Nephron (organoid): ENCODE data around the gene CA7.
"Not testable (repeated sequence)": the region's sequence is repeated elsewhere in the genome, so short reads cannot be mapped to it uniquely, and the experiment has no call there.

ENCODE experiments used
- H3K27ac Mint-ChIP-seq, 3 experiments: 2 replicates each; pipeline ENCODE4 v1.8.0; 2020; ENCODE audit warnings: mixed read lengths in 3 of 3, mild to moderate bottlenecking in 2 of 3, moderate library complexity in 1 of 3
- H3K27me3 Mint-ChIP-seq: 2 replicates; pipeline ENCODE4 v1.8.0; 2021; ENCODE audit warnings: low read depth, mild to moderate bottlenecking, moderate library complexity, mixed read lengths
- H3K36me3 Mint-ChIP-seq: 2 replicates; pipeline ENCODE4 v1.8.0; 2020; ENCODE audit warnings: low read depth, mixed read lengths
- H3K4me1 Mint-ChIP-seq: 2 replicates; pipeline ENCODE4 v1.8.0; 2020; ENCODE audit warnings: mixed read lengths
- H3K4me3 Mint-ChIP-seq, 3 experiments: 2 replicates each; pipeline ENCODE4 v1.8.0; 2020; ENCODE audit warnings: mild to moderate bottlenecking in 3 of 3, mixed read lengths in 3 of 3, moderate library complexity in 2 of 3
- H3K9me3 Mint-ChIP-seq: 2 replicates; pipeline ENCODE4 v1.8.0; 2020; ENCODE audit warnings: mixed read lengths
- CTCF ChIP-seq, 3 experiments: fragments of 200-600 bp; sonication (generic); IDR thresholded peaks; one replicate each; pipeline ENCODE4 v1.5.0; 2021; ENCODE audit warnings: antibody characterized with exemption in 3 of 3; ENCODE audit not compliant: unreplicated experiment in 3 of 3

The CA7 gene

GRCh38 chr16:66894948-66895688 lies 50.9 kb downstream of the CA7 start:
- no peaks in the 10 kb centered on the region for H3K27me3 Mint-ChIP-seq
- H3K9me3 Mint-ChIP-seq: no peaks in the 10 kb centered on the region
- H3K27ac Mint-ChIP-seq: peak overlapping the region in 1 of 3 experiments; percentile 32
- peak; percentile 79 to 91 (median 88) for TF ChIP-seq CTCF (IDR thresholded peaks at IDR 0.05; ENCODE audit: unreplicated experiment in 3 of 3)
- H3K36me3 Mint-ChIP-seq: no peaks in the 10 kb centered on the region
- H3K4me1 Mint-ChIP-seq: peaks cover 19% of the 10 kb centered on the region
- no peak overlapping the region for H3K4me3 Mint-ChIP-seq

GRCh38 chr16:66895689-66895979 lies 51.4 kb downstream of the CA7 start:
- no peaks in the 10 kb centered on the region for H3K36me3 Mint-ChIP-seq
- H3K27ac Mint-ChIP-seq: no peak overlapping the region
- H3K9me3 Mint-ChIP-seq: no peaks in the 10 kb centered on the region
- H3K4me1 Mint-ChIP-seq: peaks cover 24% of the 10 kb centered on the region
- no peak overlapping the region for H3K4me3 Mint-ChIP-seq
- no peaks in the 10 kb centered on the region for H3K27me3 Mint-ChIP-seq
- TF ChIP-seq CTCF (IDR thresholded peaks at IDR 0.05; ENCODE audit: unreplicated experiment in 3 of 3): no peak

GRCh38 chr16:66895999-66896398 lies 51.8 kb downstream of the CA7 start:
- Mint-ChIP-seq H3K27ac (no peak overlapping the region), H3K4me1 (peaks cover 27% of the 10 kb centered on the region), H3K27me3 (no peaks in the 10 kb centered on the region), H3K4me3 (no peak overlapping the region), H3K36me3 (no peaks in the 10 kb centered on the region), H3K9me3 (no peaks in the 10 kb centered on the region)
- no peak for TF ChIP-seq CTCF (IDR thresholded peaks at IDR 0.05; ENCODE audit: unreplicated experiment in 3 of 3)

- not testable (repeated sequence) for H3K36me3 Mint-ChIP-seq, H3K4me3 Mint-ChIP-seq, H3K27me3 Mint-ChIP-seq, H3K27ac Mint-ChIP-seq, H3K9me3 Mint-ChIP-seq
- H3K4me1 Mint-ChIP-seq: peaks cover 30% of the 10 kb centered on the region
Observed at GRCh38 chr16:66896682-66897081, 52.5 kb downstream of the CA7 start.

- H3K9me3 Mint-ChIP-seq: no peaks in the 10 kb centered on the region
- peaks cover 40% of the 10 kb centered on the region for H3K4me1 Mint-ChIP-seq
- H3K27ac Mint-ChIP-seq: peak overlapping the region; percentile 78 to 85 (median 82)
- H3K27me3 Mint-ChIP-seq: no peaks in the 10 kb centered on the region
- no peaks in the 10 kb centered on the region for H3K36me3 Mint-ChIP-seq
- peak overlapping the region in 2 of 3 experiments; percentile 20 to 37 for H3K4me3 Mint-ChIP-seq
- TF ChIP-seq CTCF (IDR thresholded peaks at IDR 0.05; ENCODE audit: unreplicated experiment in 3 of 3): no peak
Observed at GRCh38 chr16:66898207-66898606, 54.0 kb downstream of the CA7 start.

- H3K36me3 Mint-ChIP-seq: no peaks in the 10 kb centered on the region
- no peaks in the 10 kb centered on the region for H3K9me3 Mint-ChIP-seq
- H3K27ac Mint-ChIP-seq: peak overlapping the region; percentile 82 to 91 (median 85)
- H3K27me3 Mint-ChIP-seq: no peaks in the 10 kb centered on the region
- no peak overlapping the region for H3K4me3 Mint-ChIP-seq
- peaks cover 40% of the 10 kb centered on the region for H3K4me1 Mint-ChIP-seq
- TF ChIP-seq CTCF (IDR thresholded peaks at IDR 0.05; ENCODE audit: unreplicated experiment in 3 of 3): no peak
Observed at GRCh38 chr16:66898933-66899309, 54.7 kb downstream of the CA7 start.
